Urinary bladder (tissue), 4 donors: ENCODE data around the gene BROX. TPM values are rescaled to one million over a fixed set of nuclear protein-coding genes. Genes with fewer than 3 reads are reported as not detected.

Experiments used
- DNase-seq: peaks from one replicate; pipeline ENCODE4 v3.0.0-alpha.2; 2015; ENCODE audit errors: extremely low spot score
- H3K27ac ChIP-seq: one replicate; pipeline ENCODE4 v1.5.1; 2013; ENCODE audit warnings: low read depth, mild to moderate bottlenecking, moderate library complexity
- H3K36me3 ChIP-seq: one replicate; pipeline ENCODE4 v1.6.1; 2013; ENCODE audit warnings: mild to moderate bottlenecking, moderate library complexity; ENCODE audit not compliant: insufficient read depth
- H3K4me1 ChIP-seq: one replicate; pipeline ENCODE4 v1.6.1; 2013; ENCODE audit warnings: mild to moderate bottlenecking, moderate library complexity; ENCODE audit not compliant: insufficient read depth
- H3K4me3 ChIP-seq: one replicate; pipeline ENCODE4 v1.5.1; 2013; ENCODE audit warnings: low read depth, low read length
- WGBS: extraction: QIAGEN DNeasy Blood & Tissue Kit; methylation state at CpG from one replicate; pipeline ENCODE4 v1.1.7; 2013; 5-methylcytosine and 5-hydroxymethylcytosine counted together
- polyA plus RNA-seq: library from polyadenylated mRNA; stranded (reverse); fragments of 200-250 nt; gene quantifications from one replicate; pipeline ENCODE4 v1.2.3, GENCODE V29; 2013
- total RNA-seq: library from RNA; depleted of rRNA; stranded (reverse); fragments of >200 nt; gene quantifications from one replicate; pipeline ENCODE4 v1.2.3, GENCODE V29; 2014
- donor health status: healthy with polysubstance abuse.
- donor health status: healthy.

Gene BROX
- total and polyA plus RNA-seq, 2 donors = 13.9 to 79.3 TPM

DNA sequence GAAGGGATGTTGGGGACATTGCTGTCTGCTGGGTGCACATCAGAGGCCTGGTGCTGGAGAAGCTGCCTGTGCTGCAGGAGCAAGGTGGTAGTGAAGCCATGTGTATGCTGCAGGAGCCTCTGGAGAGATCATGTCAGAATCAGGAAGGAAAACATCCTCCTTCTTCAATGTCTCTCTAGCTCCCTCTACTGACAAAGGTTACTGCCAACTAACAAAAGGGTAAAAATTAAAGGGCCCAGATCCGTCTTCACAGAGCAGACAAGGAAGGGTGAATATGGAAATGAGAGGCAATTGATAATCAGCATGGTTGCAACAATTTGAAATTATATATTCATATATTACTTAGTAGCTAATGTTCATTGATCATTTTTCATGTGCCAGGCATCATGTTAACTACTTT, 56.8 kb downstream of the BROX start:
- H3K36me3 ChIP-seq = no peaks in the 10 kb centered on the region
- H3K4me3 ChIP-seq = no peak overlapping the region
- H3K4me1 ChIP-seq = no peaks in the 10 kb centered on the region
- WGBS = 76% methylated on average over 1 of the region's 1 CpG
- no peak overlapping the region for H3K27ac ChIP-seq
- no peak for DNase-seq

DNA sequence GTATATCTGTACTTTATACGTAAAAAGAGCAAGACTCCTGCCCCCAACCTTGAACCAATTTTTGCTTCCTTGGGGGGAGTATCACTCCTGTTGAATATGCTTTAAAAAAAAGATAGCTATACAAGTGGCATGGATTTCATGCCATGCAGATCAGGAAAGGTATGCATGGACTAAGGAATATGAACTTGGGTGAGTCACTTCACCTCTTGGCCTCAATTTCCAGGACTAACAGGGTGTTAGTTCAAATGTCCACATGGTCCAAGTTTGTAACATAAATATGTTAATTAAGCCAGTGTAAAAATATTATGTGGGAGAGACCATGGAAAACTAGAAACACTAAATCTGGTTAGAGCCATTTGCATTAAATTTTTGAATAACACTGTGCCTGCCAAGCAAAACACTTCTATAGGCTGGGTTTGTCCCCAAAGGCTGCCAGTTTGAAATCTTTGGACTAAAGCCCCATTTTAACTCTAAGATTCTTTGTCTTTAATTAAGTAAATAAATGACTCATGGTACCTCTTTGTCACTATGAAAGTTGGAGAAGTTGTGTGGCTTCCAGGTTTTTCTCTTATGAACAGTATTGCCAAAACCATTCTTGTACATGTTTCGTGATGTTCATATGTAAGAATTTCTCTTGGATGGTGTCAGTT, 57.7 kb downstream of the BROX start:
- Histone ChIP-seq H3K36me3 (no peaks in the 10 kb centered on the region), H3K4me3 (no peak overlapping the region), H3K27ac (no peak overlapping the region), H3K4me1 (no peaks in the 10 kb centered on the region)
- WGBS = 88% methylated on average over 2 of the region's 2 CpGs
- DNase-seq = no peak

DNA sequence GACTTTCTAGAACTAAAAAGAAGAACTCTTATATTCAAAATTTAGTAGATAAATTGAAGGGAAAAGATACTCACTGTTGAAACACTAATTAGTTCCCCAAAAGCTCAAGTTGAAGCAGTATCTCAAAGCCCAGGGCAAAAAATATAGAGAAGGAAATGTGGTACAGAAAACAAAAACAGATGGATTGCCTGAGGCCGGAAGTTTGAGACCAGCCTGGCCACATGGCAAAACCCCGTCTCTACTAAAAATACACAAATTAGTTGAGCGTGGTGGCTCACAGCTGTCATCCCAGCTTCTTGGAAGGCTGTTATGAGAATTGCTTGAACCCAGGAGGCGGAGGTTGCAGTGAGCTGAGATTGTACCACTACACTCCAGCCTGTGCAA, 60.6 kb downstream of the BROX start:
- H3K36me3 ChIP-seq = no peaks in the 10 kb centered on the region
- 51% methylated on average over 4 of the region's 4 CpGs for WGBS
- H3K4me3 ChIP-seq = no peak overlapping the region
- no peak for DNase-seq
- no peaks in the 10 kb centered on the region for H3K4me1 ChIP-seq
- H3K27ac ChIP-seq = no peak overlapping the region

DNA sequence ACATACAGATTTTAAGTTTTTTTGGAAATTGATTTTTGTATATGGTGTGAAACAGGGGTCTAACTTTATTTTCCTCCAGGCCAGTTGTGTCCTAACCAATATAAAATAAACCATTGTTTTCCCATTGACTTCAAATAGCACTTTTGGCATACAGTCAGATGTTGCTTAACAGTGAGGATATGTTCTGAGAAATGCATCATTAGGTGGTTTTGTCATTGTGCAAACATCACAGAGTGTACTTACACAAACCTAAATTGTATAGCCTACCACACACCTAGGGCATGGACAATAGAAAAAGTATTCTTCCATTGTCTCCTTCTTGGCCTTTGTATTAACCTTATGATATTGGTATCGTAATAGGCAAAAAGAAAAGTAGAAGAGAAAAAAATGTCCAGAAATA, 65.1 kb downstream of the BROX start:
- Histone ChIP-seq H3K36me3 (no peaks in the 10 kb centered on the region), H3K27ac (no peak overlapping the region), H3K4me3 (no peak overlapping the region), H3K4me1 (no peaks in the 10 kb centered on the region)
- DNase-seq = no peak
- 95% methylated on average over 1 of the region's 1 CpG for WGBS

DNA sequence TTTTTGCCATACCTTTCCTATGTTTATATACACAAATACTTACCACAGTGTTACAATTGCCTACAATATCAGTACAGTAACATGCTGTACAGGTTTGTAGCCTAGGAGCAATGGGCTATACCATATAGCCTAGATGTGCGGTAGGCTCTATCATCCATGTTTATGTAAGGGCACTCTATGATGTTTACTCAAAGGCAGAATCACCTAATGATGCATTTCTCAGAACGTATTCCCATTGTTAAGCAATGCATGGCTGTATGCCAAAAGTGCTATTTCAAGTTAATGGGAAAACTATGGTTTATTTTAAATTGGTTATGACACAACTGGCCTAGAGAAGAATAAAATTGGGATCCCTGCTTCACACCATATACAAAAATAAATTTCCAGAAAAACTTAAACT, 65.6 kb downstream of the BROX start:
- Histone ChIP-seq H3K27ac (no peak overlapping the region), H3K4me3 (no peak overlapping the region), H3K4me1 (no peaks in the 10 kb centered on the region), H3K36me3 (no peaks in the 10 kb centered on the region)
- no peak for DNase-seq
- 38% methylated on average over 2 of the region's 2 CpGs for WGBS

DNA sequence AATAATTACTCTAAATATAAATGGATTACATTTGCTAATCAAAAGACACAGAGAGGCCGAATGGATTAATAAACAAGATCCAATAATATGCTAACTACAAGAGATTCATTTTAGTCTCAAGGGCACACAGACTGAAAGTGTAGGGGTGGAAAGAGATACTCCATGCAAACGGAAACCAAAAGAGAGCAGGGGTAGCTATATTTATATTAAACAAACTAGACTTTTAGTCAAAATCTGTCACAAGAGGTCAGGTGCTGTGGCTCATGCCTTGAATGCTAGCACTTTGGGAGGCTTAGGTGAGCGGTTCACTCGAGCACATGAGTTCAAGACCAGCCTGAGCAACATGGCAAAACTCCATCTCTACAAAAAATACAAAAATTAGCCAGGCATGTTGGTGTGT, 68.9 kb downstream of the BROX start:
- no peaks in the 10 kb centered on the region for H3K36me3 ChIP-seq
- no peak overlapping the region for H3K27ac ChIP-seq
- WGBS = 75% methylated on average over 4 of the region's 4 CpGs
- no peaks in the 10 kb centered on the region for H3K4me1 ChIP-seq
- no peak overlapping the region for H3K4me3 ChIP-seq
- no peak for DNase-seq

DNA sequence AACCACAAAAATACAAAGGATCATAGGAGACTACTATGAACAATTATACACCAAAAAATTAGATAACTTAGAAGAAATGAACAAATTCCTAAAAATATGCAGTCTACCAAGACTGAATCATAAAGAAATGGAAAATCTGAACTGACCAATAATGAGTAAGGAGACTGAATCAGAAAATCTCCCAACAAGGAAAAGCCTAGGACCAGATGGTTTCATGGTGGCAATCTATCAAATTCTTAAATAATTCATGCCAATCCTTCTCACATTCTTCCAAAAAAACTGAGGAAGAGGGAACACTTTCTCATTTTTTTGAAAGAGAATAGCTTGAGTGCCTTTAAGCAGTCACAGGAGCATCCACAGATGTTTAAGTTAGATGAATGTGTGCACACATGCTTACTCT, 70.7 kb downstream of the BROX start:
- Histone ChIP-seq H3K4me3 (no peak overlapping the region), H3K27ac (no peak overlapping the region), H3K36me3 (no peaks in the 10 kb centered on the region), H3K4me1 (no peaks in the 10 kb centered on the region)
- DNase-seq = no peak

DNA sequence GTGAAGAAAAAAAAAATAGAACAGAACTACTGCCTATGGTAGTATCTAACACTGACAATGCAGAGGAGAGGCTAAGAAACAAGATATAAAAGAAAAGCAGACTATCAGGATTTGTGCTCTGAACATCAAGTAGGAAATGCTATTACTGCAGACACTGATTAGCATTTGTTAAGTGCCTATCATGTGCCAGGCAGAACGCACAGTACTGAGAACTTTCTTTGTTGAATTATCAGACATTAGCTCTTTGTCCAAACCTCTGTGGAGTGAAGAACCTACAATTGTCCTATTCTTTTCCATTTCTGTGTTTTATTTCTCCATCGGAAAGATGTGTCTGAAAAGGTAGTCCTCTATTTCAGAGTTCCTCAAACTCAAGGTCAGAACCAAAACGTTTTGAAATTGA, 72.0 kb downstream of the BROX start:
- no peaks in the 10 kb centered on the region for H3K36me3 ChIP-seq
- H3K27ac ChIP-seq = no peak overlapping the region
- H3K4me3 ChIP-seq = no peak overlapping the region
- H3K4me1 ChIP-seq = no peaks in the 10 kb centered on the region
- DNase-seq = no peak
- 54% methylated on average over 3 of the region's 3 CpGs for WGBS

Other genes with a start within 250 kb of the BROX start
- gene HHIPL2, start 164.5 kb upstream of the BROX start, total RNA-seq = 0.53 TPM
- gene HHIPL2, start 164.5 kb upstream of the BROX start, polyA plus RNA-seq = not detected
- 23.4 TPM for gene TAF1A, start 122.6 kb upstream of the BROX start, total RNA-seq
- gene TAF1A, start 122.6 kb upstream of the BROX start, polyA plus RNA-seq = 3.3 TPM
- 64.2 TPM for gene MIA3, start 94.5 kb upstream of the BROX start, total RNA-seq
- 37.3 TPM for gene MIA3, start 94.5 kb upstream of the BROX start, polyA plus RNA-seq
- 93.1 TPM for gene AIDA, start 73 bp upstream of the BROX start, total RNA-seq
- gene AIDA, start 73 bp upstream of the BROX start, polyA plus RNA-seq = 65.7 TPM
- gene FAM177B, start 24.6 kb downstream of the BROX start, total RNA-seq = 0.53 TPM
- gene FAM177B, start 24.6 kb downstream of the BROX start, polyA plus RNA-seq = 0.41 TPM
- 23.1 TPM for gene DISP1, start 102.5 kb downstream of the BROX start, total RNA-seq
- gene DISP1, start 102.5 kb downstream of the BROX start, polyA plus RNA-seq = 8.5 TPM